ENCODE data around the gene COL19A1.

The COL19A1 gene

DNA sequence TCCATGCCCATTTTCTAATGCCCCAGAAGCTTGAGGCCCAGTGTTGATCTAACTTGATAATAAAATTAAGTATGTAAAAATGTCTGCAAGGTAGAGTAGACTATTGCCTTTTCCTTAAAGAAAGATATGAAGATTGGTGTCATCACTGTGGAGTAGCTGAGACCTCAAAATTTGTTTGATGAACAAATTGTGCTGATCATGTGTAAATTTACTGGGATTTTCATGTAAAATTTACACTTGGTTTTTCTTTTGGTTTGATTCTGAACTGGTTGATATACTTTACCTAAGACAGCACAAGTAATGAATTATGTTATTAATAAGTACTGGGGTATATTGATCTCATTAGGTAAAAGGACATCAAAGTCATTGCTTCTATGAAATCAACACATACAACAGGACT lies 207.3 kb downstream of the COL19A1 start:
- TF ChIP-seq, protein P1, sequence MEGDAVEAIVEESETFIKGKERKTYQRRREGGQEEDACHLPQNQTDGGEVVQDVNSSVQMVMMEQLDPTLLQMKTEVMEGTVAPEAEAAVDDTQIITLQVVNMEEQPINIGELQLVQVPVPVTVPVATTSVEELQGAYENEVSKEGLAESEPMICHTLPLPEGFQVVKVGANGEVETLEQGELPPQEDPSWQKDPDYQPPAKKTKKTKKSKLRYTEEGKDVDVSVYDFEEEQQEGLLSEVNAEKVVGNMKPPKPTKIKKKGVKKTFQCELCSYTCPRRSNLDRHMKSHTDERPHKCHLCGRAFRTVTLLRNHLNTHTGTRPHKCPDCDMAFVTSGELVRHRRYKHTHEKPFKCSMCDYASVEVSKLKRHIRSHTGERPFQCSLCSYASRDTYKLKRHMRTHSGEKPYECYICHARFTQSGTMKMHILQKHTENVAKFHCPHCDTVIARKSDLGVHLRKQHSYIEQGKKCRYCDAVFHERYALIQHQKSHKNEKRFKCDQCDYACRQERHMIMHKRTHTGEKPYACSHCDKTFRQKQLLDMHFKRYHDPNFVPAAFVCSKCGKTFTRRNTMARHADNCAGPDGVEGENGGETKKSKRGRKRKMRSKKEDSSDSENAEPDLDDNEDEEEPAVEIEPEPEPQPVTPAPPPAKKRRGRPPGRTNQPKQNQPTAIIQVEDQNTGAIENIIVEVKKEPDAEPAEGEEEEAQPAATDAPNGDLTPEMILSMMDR (IDR thresholded peaks at IDR 0.05; ENCODE audit: poor library complexity, severe bottlenecking), result no peak
- H3K9me3 ChIP-seq (ENCODE audit: severe bottlenecking), result no peaks in the 10 kb centered on the region
- ATAC-seq (ENCODE audit: low read depth) (no peak), DNase-seq (ENCODE audit: low spot score) (no peak)
- H3K36me3 ChIP-seq (ENCODE audit: low read depth), result no peaks in the 10 kb centered on the region
- no peaks in the 10 kb centered on the region for H3K27me3 ChIP-seq (ENCODE audit: insufficient read depth, poor library complexity, severe bottlenecking)
- no peaks in the 10 kb centered on the region for H3K4me1 ChIP-seq (ENCODE audit: insufficient read depth, poor library complexity, severe bottlenecking)
- H3K4me3 ChIP-seq (ENCODE audit: severe bottlenecking), result no peak overlapping the region
- no peak overlapping the region for H3K27ac ChIP-seq (ENCODE audit: poor library complexity, severe bottlenecking)

DNA sequence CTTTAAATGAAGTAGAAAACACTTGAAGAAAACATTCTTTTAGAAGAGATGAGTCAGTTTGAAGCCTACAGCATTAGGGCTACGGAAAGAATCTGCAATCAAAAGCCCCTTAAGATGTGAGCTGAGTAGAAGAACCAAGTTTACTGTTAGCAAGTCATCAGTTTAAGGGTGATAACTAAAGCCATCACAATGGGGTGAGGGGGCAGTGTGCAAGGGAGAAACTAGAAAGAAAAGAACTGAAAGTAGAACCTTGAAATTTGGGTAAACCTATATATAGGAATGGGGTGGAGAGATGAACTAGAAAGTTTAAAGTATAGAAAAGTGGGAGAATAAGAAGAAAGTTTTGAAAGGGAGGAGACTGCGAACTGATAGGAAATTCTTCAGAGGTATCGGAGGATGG lies 212.9 kb downstream of the COL19A1 start:
- Histone ChIP-seq H3K36me3 (ENCODE audit: low read depth) (no peaks in the 10 kb centered on the region), H3K4me1 (ENCODE audit: insufficient read depth, poor library complexity, severe bottlenecking) (no peaks in the 10 kb centered on the region)
- no peak for ATAC-seq (ENCODE audit: low read depth)

GRCh38 chr6:70080443-70081070 lies 214.2 kb downstream of the COL19A1 start:
- TF ChIP-seq, protein P1 (IDR thresholded peaks at IDR 0.05; ENCODE audit: poor library complexity, severe bottlenecking), result no peak
- Histone ChIP-seq H3K9me3 (ENCODE audit: severe bottlenecking) (no peaks in the 10 kb centered on the region), H3K4me3 (ENCODE audit: severe bottlenecking) (no peak overlapping the region), H3K4me1 (ENCODE audit: insufficient read depth, poor library complexity, severe bottlenecking) (no peaks in the 10 kb centered on the region), H3K27ac (ENCODE audit: poor library complexity, severe bottlenecking) (no peak overlapping the region), H3K36me3 (ENCODE audit: low read depth) (no peaks in the 10 kb centered on the region), H3K27me3 (ENCODE audit: insufficient read depth, poor library complexity, severe bottlenecking) (peaks cover 24% of the 10 kb centered on the region)
- ATAC-seq (ENCODE audit: low read depth) (no peak), DNase-seq (ENCODE audit: low spot score) (no peak)

More for the DNA sequence above, 212.9 kb downstream of the COL19A1 start:
- Histone ChIP-seq H3K27ac (ENCODE audit: poor library complexity, severe bottlenecking) (no peak overlapping the region), H3K27me3 (ENCODE audit: insufficient read depth, poor library complexity, severe bottlenecking) (peaks cover 10% of the 10 kb centered on the region), H3K9me3 (ENCODE audit: severe bottlenecking) (no peaks in the 10 kb centered on the region), H3K4me3 (ENCODE audit: severe bottlenecking) (no peak overlapping the region)
- DNase-seq (ENCODE audit: low spot score), result no peak
- TF ChIP-seq, protein P1 (IDR thresholded peaks at IDR 0.05; ENCODE audit: poor library complexity, severe bottlenecking), result no peak

DNA sequence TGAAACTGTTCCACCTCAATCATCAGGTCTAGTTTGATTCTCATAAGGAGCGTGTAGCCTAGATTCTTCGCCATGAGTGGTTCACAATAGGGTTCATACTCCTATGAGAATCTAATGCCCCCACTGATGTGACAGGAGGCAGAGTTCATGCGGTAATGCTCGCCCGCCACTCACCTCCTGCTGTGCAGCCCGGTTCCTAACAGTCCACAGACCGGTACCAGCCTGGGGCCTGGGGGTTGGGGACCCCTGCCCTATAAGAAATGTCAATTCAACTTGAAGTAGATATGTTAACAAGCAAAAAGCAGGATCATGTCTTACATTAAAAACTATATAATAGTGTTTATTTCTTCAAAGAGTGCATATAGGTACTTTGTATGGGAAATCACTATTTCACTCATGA lies 216.5 kb downstream of the COL19A1 start:
- DNase-seq (ENCODE audit: low spot score) (no peak), ATAC-seq (ENCODE audit: low read depth) (no peak)
- TF ChIP-seq, protein P1 (IDR thresholded peaks at IDR 0.05; ENCODE audit: poor library complexity, severe bottlenecking), result no peak
- H3K4me3 ChIP-seq (ENCODE audit: severe bottlenecking), result no peak overlapping the region
- peaks cover 25% of the 10 kb centered on the region for H3K27me3 ChIP-seq (ENCODE audit: insufficient read depth, poor library complexity, severe bottlenecking)
- no peaks in the 10 kb centered on the region for H3K36me3 ChIP-seq (ENCODE audit: low read depth)
- no peaks in the 10 kb centered on the region for H3K9me3 ChIP-seq (ENCODE audit: severe bottlenecking)
- H3K27ac ChIP-seq (ENCODE audit: poor library complexity, severe bottlenecking), result no peak overlapping the region
- H3K4me1 ChIP-seq (ENCODE audit: insufficient read depth, poor library complexity, severe bottlenecking), result no peaks in the 10 kb centered on the region

DNA sequence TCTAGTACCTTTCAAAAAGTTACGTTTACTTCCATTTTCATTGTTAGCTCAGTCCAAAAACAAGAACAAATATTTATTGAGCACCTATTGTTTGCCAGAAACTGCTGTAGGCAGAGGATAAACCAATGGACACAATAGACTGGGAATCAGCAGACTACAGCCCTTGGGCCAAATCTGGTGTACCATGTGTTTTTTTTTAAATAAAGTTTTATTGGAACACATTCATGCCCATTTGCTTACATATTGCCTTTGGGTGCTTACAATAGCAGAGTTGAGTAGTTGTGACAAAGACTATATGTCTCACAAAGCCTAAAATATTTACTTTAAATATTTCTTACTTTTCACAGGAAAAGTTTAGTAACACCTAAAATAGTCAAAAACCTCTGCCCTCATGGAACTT lies 220.4 kb downstream of the COL19A1 start:
- Histone ChIP-seq H3K4me3 (ENCODE audit: severe bottlenecking) (no peak overlapping the region), H3K27ac (ENCODE audit: poor library complexity, severe bottlenecking) (no peak overlapping the region), H3K4me1 (ENCODE audit: insufficient read depth, poor library complexity, severe bottlenecking) (no peaks in the 10 kb centered on the region), H3K36me3 (ENCODE audit: low read depth) (no peaks in the 10 kb centered on the region), H3K9me3 (ENCODE audit: severe bottlenecking) (no peaks in the 10 kb centered on the region), H3K27me3 (ENCODE audit: insufficient read depth, poor library complexity, severe bottlenecking) (peaks cover 31% of the 10 kb centered on the region)
- no peak for DNase-seq (ENCODE audit: low spot score)
- ATAC-seq (ENCODE audit: low read depth), result no peak
- TF ChIP-seq, protein P1 (IDR thresholded peaks at IDR 0.05; ENCODE audit: poor library complexity, severe bottlenecking), result no peak

All from RWPE2 (cell line).